CD4-positive, alpha-beta T cell treated with Interleukin-12 subunit alpha and Interleukin-12 subunit beta, for 1 hour (primary cell): Measurements from ENCODE around the gene MORN4.
"Not testable (repeated sequence)": the region's sequence is repeated elsewhere in the genome, so short reads cannot be mapped to it uniquely, and the experiment has no call there.

Source experiments
- DNase-seq: peaks from one replicate; pipeline ENCODE4 v3.0.0-alpha.2; 2020

MORN4 gene

GRCh38 chr10:97596101-97597082, 36.9 kb downstream of the MORN4 start:
- DNase-seq = no peak

- no peak for DNase-seq
These were observed 39.9 kb downstream of the MORN4 start for GRCh38 chr10:97593421-97593820.

- no peak for DNase-seq
These were observed 42.4 kb downstream of the MORN4 start for GRCh38 chr10:97590748-97591495.

GRCh38 chr10:97590082-97590747, 43.1 kb downstream of the MORN4 start:
- peak; percentile 2 for DNase-seq

GRCh38 chr10:97589479-97589878, 43.8 kb downstream of the MORN4 start, which contains the start of gene C10orf62:
Gene C10orf62, plus strand, starts transcription at chr10:97589721. Its CDS starts 177 bp downstream, at chr10:97589898.
- DNase-seq = no peak

GRCh38 chr10:97587183-97587582, 46.1 kb downstream of the MORN4 start:
- DNase-seq = no peak

GRCh38 chr10:97585439-97585811, 47.9 kb downstream of the MORN4 start:
- no peak for DNase-seq

- no peak for DNase-seq
These were observed 48.4 kb downstream of the MORN4 start for GRCh38 chr10:97584798-97585438.

- DNase-seq = no peak
These were observed 49.1 kb downstream of the MORN4 start, which contains the start of gene HOGA1 for GRCh38 chr10:97584060-97584797. Gene HOGA1, plus strand, starts transcription at chr10:97584389. Its CDS starts 315 bp downstream, at chr10:97584704.

- no peak for DNase-seq
These were observed 49.8 kb downstream of the MORN4 start for GRCh38 chr10:97583476-97583875.

GRCh38 chr10:97582169-97582568, 51.1 kb downstream of the MORN4 start:
- no peak for DNase-seq

- DNase-seq = no peak
These were observed 52.6 kb downstream of the MORN4 start for GRCh38 chr10:97580421-97581367.

GRCh38 chr10:97578171-97578844, 55.0 kb downstream of the MORN4 start:
- DNase-seq = no peak

GRCh38 chr10:97577701-97578100, 55.6 kb downstream of the MORN4 start:
- DNase-seq = no peak

- not testable (repeated sequence) for DNase-seq
These were observed 56.8 kb downstream of the MORN4 start for GRCh38 chr10:97576487-97576886.

GRCh38 chr10:97575127-97575668, 58.1 kb downstream of the MORN4 start:
- no peak for DNase-seq

- DNase-seq = no peak
These were observed 58.8 kb downstream of the MORN4 start for GRCh38 chr10:97574374-97575126.

GRCh38 chr10:97573672-97574071, 59.6 kb downstream of the MORN4 start:
- no peak for DNase-seq

GRCh38 chr10:97573021-97573420, 60.3 kb downstream of the MORN4 start:
- no peak for DNase-seq
